GM19023 (cell line): Measurements from ENCODE around the gene TMEM123.

ENCODE experiments used
- ATAC-seq: cut with Tn5 transposase; IDR thresholded peaks from one replicate; pipeline ENCODE4 v1.9.1; 2021; ENCODE audit warnings: mild to moderate bottlenecking, moderate library complexity; ENCODE audit not compliant: unreplicated experiment

TMEM123 gene

GRCh38 chr11:102452461-102453301 lies at the start of gene TMEM123:
Gene TMEM123, minus strand, starts transcription at chr11:102452765. Its CDS starts 142 bp downstream, at chr11:102452623.
- ATAC-seq: peak; percentile 60

GRCh38 chr11:102500829-102501228 lies 48.3 kb upstream of the TMEM123 start:
- no peak for ATAC-seq

- ATAC-seq: no peak
Observed at GRCh38 chr11:102499931-102500330, 47.4 kb upstream of the TMEM123 start.

- ATAC-seq: no peak
Observed at GRCh38 chr11:102499151-102499550, 46.6 kb upstream of the TMEM123 start.

GRCh38 chr11:102497061-102497460 lies 44.5 kb upstream of the TMEM123 start:
- ATAC-seq: no peak

- peak; percentile 88 for ATAC-seq
Observed at GRCh38 chr11:102495161-102496042, 42.8 kb upstream of the TMEM123 start.

- no peak for ATAC-seq
Observed at GRCh38 chr11:102494216-102494615, 41.7 kb upstream of the TMEM123 start.

GRCh38 chr11:102493524-102493923 lies 41.0 kb upstream of the TMEM123 start:
- ATAC-seq: no peak

GRCh38 chr11:102491969-102492368 lies 39.4 kb upstream of the TMEM123 start:
- no peak for ATAC-seq

GRCh38 chr11:102489186-102490145 lies 36.9 kb upstream of the TMEM123 start:
- no peak for ATAC-seq

GRCh38 chr11:102488208-102488607 lies 35.6 kb upstream of the TMEM123 start:
- peak; percentile 83 for ATAC-seq

GRCh38 chr11:102487214-102487613 lies 34.6 kb upstream of the TMEM123 start:
- no peak for ATAC-seq

GRCh38 chr11:102486584-102486983 lies 34.0 kb upstream of the TMEM123 start:
- ATAC-seq: no peak

- no peak for ATAC-seq
Observed at GRCh38 chr11:102485095-102485722, 32.6 kb upstream of the TMEM123 start.

- no peak for ATAC-seq
Observed at GRCh38 chr11:102482433-102482832, 29.9 kb upstream of the TMEM123 start.

- ATAC-seq: no peak
Observed at GRCh38 chr11:102479733-102480132, 27.2 kb upstream of the TMEM123 start.

- ATAC-seq: no peak
Observed at GRCh38 chr11:102478673-102479299, 26.2 kb upstream of the TMEM123 start.

GRCh38 chr11:102476812-102477211 lies 24.2 kb upstream of the TMEM123 start:
- no peak for ATAC-seq

- no peak for ATAC-seq
Observed at GRCh38 chr11:102476069-102476468, 23.5 kb upstream of the TMEM123 start.

GRCh38 chr11:102473543-102473942 lies 21.0 kb upstream of the TMEM123 start:
- ATAC-seq: no peak
